Lung (tissue), 12 donors: Measurements from ENCODE around the gene ANXA11. TPM values are rescaled to one million over a fixed set of nuclear protein-coding genes. Genes with fewer than 3 reads are reported as not detected.

Experiments used
- ATAC-seq: fragments of 200-7000 bp; cut with Tn5 transposase; one replicate; pipeline ENCODE4 v1.9.1; 2020; ENCODE audit warnings: moderate number of reproducible peaks; ENCODE audit not compliant: insufficient read depth, low FRiP score
- DNase-seq, 3 donors: peaks; one replicate each; pipeline ENCODE4 v3.0.0-alpha.2; 2013 to 2017
- H3K27ac ChIP-seq, 2 donors: one replicate each; pipeline ENCODE4 v1.5.1; 2013; ENCODE audit warnings: mild to moderate bottlenecking in 2 of 2, moderate library complexity in 2 of 2, control low read depth in 1 of 2, inconsistent platforms in 1 of 2, low read depth in 1 of 2, low read length in 1 of 2
- H3K27me3 ChIP-seq, 3 donors: one replicate each; pipeline ENCODE4 v1.5.1; 2013; ENCODE audit warnings: low read length in 2 of 3; ENCODE audit not compliant: control insufficient read depth in 3 of 3, insufficient read depth in 3 of 3
- H3K36me3 ChIP-seq, 4 donors: one replicate each; pipeline ENCODE4 v1.5.1; 2013; ENCODE audit warnings: low read length in 4 of 4, mild to moderate bottlenecking in 1 of 4, moderate library complexity in 1 of 4; ENCODE audit not compliant: control insufficient read depth in 4 of 4, insufficient read depth in 4 of 4
- H3K4me1 ChIP-seq, 5 donors: one replicate each; pipeline ENCODE4 v1.5.1; 2013; ENCODE audit warnings: low read length in 5 of 5, mild to moderate bottlenecking in 2 of 5, moderate library complexity in 1 of 5; ENCODE audit not compliant: control insufficient read depth in 5 of 5, insufficient read depth in 5 of 5
- H3K4me3 ChIP-seq: one replicate; pipeline ENCODE4 v1.5.1; 2013; ENCODE audit warnings: mild to moderate bottlenecking, control low read depth, moderate library complexity
- H3K9ac ChIP-seq, 2 donors: one replicate each; pipeline ENCODE4 v1.5.1; 2013; ENCODE audit warnings: low read length in 2 of 2, control low read depth in 1 of 2; ENCODE audit not compliant: insufficient read depth in 1 of 2
- H3K9me3 ChIP-seq, 4 donors: one replicate each; pipeline ENCODE4 v1.5.1; 2013; ENCODE audit warnings: low read length in 3 of 4, mild to moderate bottlenecking in 1 of 4, moderate library complexity in 1 of 4; ENCODE audit not compliant: control insufficient read depth in 4 of 4, insufficient read depth in 3 of 4
- CTCF ChIP-seq: IDR thresholded peaks from 2 replicates; pipeline ENCODE4 v1.5.1; 2012; ENCODE audit warnings: mild to moderate bottlenecking; ENCODE audit errors: control extremely low read depth, extremely low read depth
- WGBS, 2 donors: extraction: QIAGEN DNeasy Blood & Tissue Kit; methylation state at CpG; one replicate each; pipeline ENCODE4 v1.1.7; 2013; 5-methylcytosine and 5-hydroxymethylcytosine counted together
- polyA plus RNA-seq, 2 donors: library from polyadenylated mRNA; stranded (reverse); fragments of 200-250 nt; gene quantifications; one replicate each; pipeline ENCODE4 v1.2.1, GENCODE V29; 2013
- total RNA-seq, 2 donors: library from RNA; depleted of rRNA in 1 of 2; stranded (reverse); fragments of >200 nt in 1 of 2; gene quantifications; one replicate each; pipeline ENCODE4 v1.2.1, GENCODE V29; 2014 to 2021
- donor health status: control.
- donor health status: control.
- donor health status: Bipolar disorder and iron deficiency.
- donor health status: healthy.
- donor health status: DM: yes; HTN: yes; CAD: no.

Gene ANXA11
- total and polyA plus RNA-seq, 4 donors = 97.7 to 404 (median 209) TPM

DNA sequence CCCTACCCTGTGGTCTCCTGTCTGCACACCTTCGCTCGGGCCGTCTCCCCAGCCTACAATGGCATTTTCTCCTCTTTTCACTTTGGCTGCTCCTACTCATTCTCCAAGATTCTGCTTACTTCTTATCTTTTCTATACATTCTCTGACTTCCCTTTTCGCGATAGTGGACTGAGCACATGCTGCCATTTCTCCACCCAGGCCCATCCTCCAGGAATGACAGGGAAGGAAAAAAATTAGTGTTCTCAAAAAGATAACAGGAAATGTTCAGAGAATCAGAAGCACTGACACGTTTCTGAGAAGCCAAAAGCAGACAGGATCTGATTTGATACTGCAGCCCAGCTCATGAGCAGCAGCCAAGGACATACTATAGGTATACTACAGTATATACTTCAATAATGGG, 6.4 kb upstream of the ANXA11 start:
- H3K27me3 ChIP-seq = no peaks in the 10 kb centered on the region
- H3K4me3 ChIP-seq = no peak overlapping the region
- no peak for TF ChIP-seq CTCF
- no peak overlapping the region for H3K9ac ChIP-seq
- ATAC-seq (no peak), DNase-seq (no peak)
- no peak overlapping the region for H3K27ac ChIP-seq
- 73 to 82% methylated on average over 6 of the region's 6 CpGs for WGBS, 2 donors
- H3K4me1 ChIP-seq = peaks cover 0 to 12% (median 7%) of the 10 kb centered on the region in 5 donors
- no peaks in the 10 kb centered on the region for H3K9me3 ChIP-seq
- no peaks in the 10 kb centered on the region for H3K36me3 ChIP-seq

GRCh38 chr10:80210259-80210658, 4.9 kb upstream of the ANXA11 start:
- Histone ChIP-seq H3K36me3 (no peaks in the 10 kb centered on the region), H3K9ac (no peak overlapping the region), H3K9me3 (no peaks in the 10 kb centered on the region), H3K27me3 (no peaks in the 10 kb centered on the region), H3K4me1 (peaks cover 0 to 22% (median 8%) of the 10 kb centered on the region in 5 donors), H3K27ac (no peak overlapping the region), H3K4me3 (no peak overlapping the region)
- WGBS, 2 donors = 93 to 94% methylated on average over 4 of the region's 4 CpGs
- DNase-seq (no peak), ATAC-seq (no peak)
- TF ChIP-seq CTCF = no peak

DNA sequence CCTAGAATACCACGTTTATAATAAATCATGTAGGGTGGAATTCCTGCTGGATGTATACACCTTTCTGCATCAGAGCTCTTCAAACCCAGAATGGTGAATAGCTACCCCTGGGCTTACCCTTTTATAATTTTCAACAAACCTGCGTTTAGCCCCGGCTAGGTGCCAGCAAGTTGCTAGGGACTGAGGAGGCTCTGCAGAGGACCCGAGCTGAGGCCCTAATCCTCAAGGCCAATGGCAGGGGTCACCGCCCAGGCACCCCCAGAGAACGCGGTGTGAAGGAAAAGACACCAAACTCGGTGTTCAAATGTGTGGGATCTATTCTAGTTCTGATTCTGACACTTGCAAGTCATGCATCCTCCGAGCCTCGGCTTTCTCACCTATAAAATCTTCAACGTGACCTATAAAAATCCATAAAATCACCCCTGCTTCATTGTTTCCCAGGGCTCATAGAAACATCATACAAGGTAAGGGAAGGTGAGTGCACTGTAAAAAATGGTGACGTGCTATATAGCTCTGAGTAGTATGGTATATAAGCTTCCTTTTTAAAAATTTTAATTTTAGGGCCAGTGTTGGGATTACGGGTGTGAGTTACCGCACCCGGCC, 2.5 kb upstream of the ANXA11 start:
- Histone ChIP-seq H3K27ac (peak overlapping the region; percentile 80 to 95), H3K9me3 (no peaks in the 10 kb centered on the region), H3K4me3 (no peak overlapping the region), H3K9ac (peak overlapping the region in 1 of 2 donors; percentile 62), H3K27me3 (no peaks in the 10 kb centered on the region), H3K4me1 (peaks cover 4 to 38% (median 11%) of the 10 kb centered on the region in 5 donors), H3K36me3 (no peaks in the 10 kb centered on the region)
- ATAC-seq (no peak), DNase-seq (no peak)
- TF ChIP-seq CTCF = no peak
- 76 to 87% methylated on average over 15 of the region's 15 CpGs for WGBS, 2 donors

- WGBS, 2 donors = 81 to 85% methylated on average over 3 of the region's 3 CpGs
- DNase-seq = no peak
- H3K9ac ChIP-seq = peak overlapping the region in 1 of 2 donors; percentile 89
- peak overlapping the region; percentile 95 to 100 for H3K27ac ChIP-seq
- H3K27me3 ChIP-seq = no peaks in the 10 kb centered on the region
- ATAC-seq = no peak
- TF ChIP-seq CTCF = no peak
- H3K9me3 ChIP-seq = no peaks in the 10 kb centered on the region
- H3K4me3 ChIP-seq = no peak overlapping the region
- H3K36me3 ChIP-seq = no peaks in the 10 kb centered on the region
- H3K4me1 ChIP-seq = peaks cover 11 to 38% (median 14%) of the 10 kb centered on the region in 5 donors
Observed at GRCh38 chr10:80206277-80206655, 929 bp upstream of the ANXA11 start.
